Immature natural killer cell (primary cell): ENCODE results near the gene ZMYM4. TPM values are rescaled to one million over a fixed set of nuclear protein-coding genes. Genes with fewer than 3 reads are reported as not detected.

Source experiments
- DNase-seq, 3 donors: peaks; one replicate each; pipeline ENCODE4 v3.0.0; 2022; ENCODE audit warnings: mixed read lengths in 1 of 3
- H3K27ac Mint-ChIP-seq, 6 donors: one replicate each; pipeline ENCODE4 v1.8.0; 2020; ENCODE audit warnings: mixed read lengths in 6 of 6, mild to moderate bottlenecking in 5 of 6, inconsistent platforms in 4 of 6, moderate library complexity in 3 of 6
- H3K27me3 Mint-ChIP-seq, 3 donors: one replicate each; pipeline ENCODE4 v1.8.0; 2020 to 2021; ENCODE audit warnings: low read depth in 3 of 3, mild to moderate bottlenecking in 3 of 3, mixed read lengths in 3 of 3, moderate library complexity in 3 of 3, inconsistent platforms in 1 of 3
- H3K36me3 Mint-ChIP-seq, 3 donors: one replicate each; pipeline ENCODE4 v1.8.0; 2020; ENCODE audit warnings: mixed read lengths in 3 of 3, inconsistent platforms in 2 of 3, mild to moderate bottlenecking in 2 of 3
- H3K4me1 Mint-ChIP-seq, 2 donors: one replicate each; pipeline ENCODE4 v1.8.0; 2020; ENCODE audit warnings: inconsistent platforms in 2 of 2, mild to moderate bottlenecking in 2 of 2, mixed read lengths in 2 of 2, moderate library complexity in 1 of 2
- H3K4me3 Mint-ChIP-seq, 5 donors: one replicate each; pipeline ENCODE4 v1.8.0; 2020; ENCODE audit warnings: mild to moderate bottlenecking in 5 of 5, mixed read lengths in 5 of 5, inconsistent platforms in 3 of 5, moderate library complexity in 3 of 5
- H3K9me3 Mint-ChIP-seq, 6 donors: one replicate each; pipeline ENCODE4 v1.8.0; 2020; ENCODE audit warnings: mild to moderate bottlenecking in 6 of 6, mixed read lengths in 6 of 6, inconsistent platforms in 4 of 6, moderate library complexity in 3 of 6
- polyA plus RNA-seq, 3 donors: library from polyadenylated mRNA; unstranded; fragments of 300-500 nt; fragmentation: Illumina TruSeq; gene quantifications; one replicate each; pipeline ENCODE4 v1.2.3, GENCODE V29; 2021

ZMYM4 gene
- polyA plus RNA-seq, 3 donors from 2014 or later, result 18.3 to 38.6 (median 30.6) TPM

DNA sequence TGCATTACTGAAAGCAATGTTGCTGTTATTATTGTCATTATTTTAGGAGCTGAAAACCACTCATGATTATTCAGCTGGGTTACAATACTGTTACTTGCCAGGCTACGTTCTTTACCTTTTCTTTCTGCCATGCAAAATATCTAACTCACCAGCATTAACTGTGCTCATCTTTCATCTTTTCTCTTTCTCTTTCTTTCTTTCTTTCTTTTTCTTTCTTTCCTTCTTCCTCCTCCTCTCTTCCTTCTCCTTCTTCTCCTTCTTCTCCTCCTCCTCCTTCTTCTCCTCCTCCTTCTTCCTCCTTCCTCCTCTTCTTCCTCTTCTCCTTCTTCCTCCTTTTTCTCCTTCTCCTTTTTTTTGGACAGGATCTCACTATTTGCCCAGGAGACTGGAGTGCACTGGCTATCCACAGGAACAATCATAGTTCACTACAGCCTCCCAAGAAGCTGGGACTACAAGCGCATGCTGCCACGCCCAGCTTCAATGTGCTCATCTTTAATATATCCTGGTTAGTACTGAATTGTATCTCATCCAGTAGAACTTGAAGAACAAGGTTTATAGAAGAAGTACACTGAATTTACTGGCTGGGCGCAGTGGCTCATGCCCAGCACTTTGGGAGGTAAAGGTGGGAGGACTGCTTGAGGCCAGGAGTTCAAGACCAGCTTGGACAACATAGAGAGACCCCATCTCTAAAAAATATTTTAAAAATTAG lies 6.9 kb upstream of the ZMYM4 start:
- Mint-ChIP-seq H3K9me3 (peaks cover 0 to 2% (median 0%) of the 10 kb centered on the region in 6 donors), H3K27ac (no peak overlapping the region), H3K4me1 (peaks cover 0 to 6% of the 10 kb centered on the region in 2 donors), H3K27me3 (peaks cover 0 to 7% (median 0%) of the 10 kb centered on the region in 3 donors), H3K4me3 (no peak overlapping the region), H3K36me3 (no peaks in the 10 kb centered on the region)
- DNase-seq, result no peak

DNA sequence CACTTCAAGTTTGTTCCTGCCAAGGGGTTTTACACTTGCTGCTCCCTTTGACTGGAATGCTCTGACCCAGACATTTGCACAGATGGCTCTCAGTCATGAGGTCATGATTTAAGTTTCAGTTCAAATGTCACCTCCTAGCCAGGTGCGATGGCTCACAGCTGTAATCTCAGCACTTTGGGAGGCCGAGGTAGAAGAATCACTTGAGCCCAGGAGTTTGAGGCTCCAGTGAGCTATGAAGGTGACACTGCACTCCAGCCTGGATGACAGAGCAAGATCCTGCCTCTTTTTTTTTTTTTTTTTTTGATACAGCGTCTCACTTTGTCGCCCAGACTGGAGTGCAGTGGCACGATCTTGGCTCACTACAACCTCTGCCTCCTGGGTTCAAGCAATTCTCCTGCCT lies 4.5 kb upstream of the ZMYM4 start:
- Mint-ChIP-seq H3K4me3 (no peak overlapping the region), H3K27me3 (peaks cover 2 to 12% (median 3%) of the 10 kb centered on the region in 3 donors), H3K4me1 (peaks cover 7 to 14% of the 10 kb centered on the region in 2 donors), H3K9me3 (peaks cover 0 to 2% (median 0%) of the 10 kb centered on the region in 6 donors), H3K27ac (no peak overlapping the region), H3K36me3 (no peaks in the 10 kb centered on the region)
- no peak for DNase-seq

DNA sequence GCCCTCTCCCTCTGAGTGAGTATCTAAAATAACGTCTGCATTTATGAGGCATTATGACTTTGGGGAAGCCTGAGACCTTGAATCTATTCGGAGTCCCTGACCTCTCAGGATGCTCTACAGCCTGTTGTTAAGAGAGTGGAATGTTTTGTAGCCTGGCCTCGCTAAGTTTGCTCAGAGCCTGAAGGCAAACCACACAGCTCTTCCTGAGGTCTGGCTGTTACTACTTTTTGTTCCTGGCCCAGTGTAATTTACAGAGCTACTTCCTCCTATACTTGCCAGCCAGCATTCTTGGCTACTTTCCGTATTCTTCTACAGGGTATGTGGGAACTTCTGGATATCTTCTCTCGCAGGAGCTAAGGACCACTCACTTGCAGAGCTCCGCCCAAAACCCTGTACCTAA lies 3.6 kb upstream of the ZMYM4 start:
- peak overlapping the region in 1 of 6 donors; percentile 15 for H3K27ac Mint-ChIP-seq

DNA sequence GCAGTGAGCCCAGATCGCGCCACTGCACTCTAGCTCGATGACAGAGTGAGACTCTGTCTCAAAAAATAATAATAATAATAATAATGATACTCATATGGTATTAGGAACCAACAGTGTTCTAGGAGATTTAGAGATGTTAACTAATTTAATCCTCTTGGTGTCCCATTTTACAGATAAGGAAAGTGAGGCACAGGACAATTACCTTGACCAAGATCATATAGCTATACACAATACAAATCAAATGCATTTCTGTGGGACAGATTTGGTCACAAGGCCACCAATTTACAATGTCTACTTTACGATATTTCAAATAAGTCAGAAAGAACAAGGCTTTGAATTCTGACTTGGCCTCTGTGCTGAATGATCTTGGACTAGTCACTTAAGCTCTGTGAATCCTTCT lies 2.2 kb upstream of the ZMYM4 start:
- no peaks in the 10 kb centered on the region for H3K36me3 Mint-ChIP-seq

More for the DNA sequence above, 3.6 kb upstream of the ZMYM4 start:
- Mint-ChIP-seq H3K27me3 (peaks cover 2 to 16% (median 3%) of the 10 kb centered on the region in 3 donors), H3K4me3 (no peak overlapping the region), H3K9me3 (peaks cover 0 to 2% (median 0%) of the 10 kb centered on the region in 6 donors), H3K4me1 (peaks cover 14 to 21% of the 10 kb centered on the region in 2 donors), H3K36me3 (no peaks in the 10 kb centered on the region)
- DNase-seq, result no peak

DNA sequence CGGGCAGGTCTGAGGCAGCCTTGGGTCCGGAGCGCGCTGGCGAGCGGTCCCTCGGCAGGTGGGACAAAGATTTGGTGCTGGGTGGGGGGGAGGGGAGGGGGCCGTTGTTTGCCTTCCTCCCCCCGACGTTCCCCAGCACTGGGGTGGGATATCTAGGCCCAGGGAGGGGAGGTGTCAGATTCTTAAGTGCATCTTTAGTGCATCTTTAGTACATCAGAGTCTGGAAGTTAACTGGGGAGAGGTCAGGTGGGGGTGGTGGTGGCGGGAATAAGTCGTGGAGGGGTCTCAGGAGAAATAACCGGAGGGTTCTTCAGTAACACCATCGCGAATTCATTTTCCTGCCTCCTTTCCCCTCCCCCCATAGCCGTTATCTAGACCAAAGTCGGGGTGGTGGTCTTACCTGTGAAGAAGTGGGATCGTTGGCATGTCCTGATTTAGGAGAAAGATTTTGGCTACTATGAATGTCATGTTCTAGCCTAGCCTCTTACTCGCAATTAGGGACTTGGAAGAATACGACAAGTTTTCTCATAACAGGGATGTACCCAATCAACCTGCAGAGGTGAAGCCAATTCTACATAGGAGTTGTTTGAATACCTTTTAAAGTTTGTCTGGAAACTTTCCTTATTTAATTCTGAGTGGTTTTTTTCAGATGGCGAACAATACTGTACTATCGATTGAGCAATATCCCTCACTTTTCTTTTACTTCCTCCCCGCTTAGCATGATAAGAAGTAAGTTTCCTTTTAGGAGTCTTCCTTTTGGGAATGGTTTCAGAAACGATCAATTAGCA lies 886 bp downstream of the ZMYM4 start:
- peaks cover 31 to 41% of the 10 kb centered on the region in 2 donors for H3K4me1 Mint-ChIP-seq
- peak overlapping the region; percentile 34 to 88 (median 72) for H3K27ac Mint-ChIP-seq
- peaks cover 0 to 2% (median 0%) of the 10 kb centered on the region in 6 donors for H3K9me3 Mint-ChIP-seq
- no peaks in the 10 kb centered on the region for H3K36me3 Mint-ChIP-seq
- peak in 1 of 3 donors; percentile 10 for DNase-seq
- H3K27me3 Mint-ChIP-seq, result peaks cover 2 to 15% (median 3%) of the 10 kb centered on the region in 3 donors
- H3K4me3 Mint-ChIP-seq, result peak overlapping the region; percentile 79 to 89 (median 87)

More for the DNA sequence above, 2.2 kb upstream of the ZMYM4 start:
- H3K4me1 Mint-ChIP-seq, result peaks cover 23 to 35% of the 10 kb centered on the region in 2 donors
- no peak for DNase-seq
- H3K4me3 Mint-ChIP-seq, result no peak overlapping the region
- H3K9me3 Mint-ChIP-seq, result peaks cover 0 to 2% (median 0%) of the 10 kb centered on the region in 6 donors
- peaks cover 2 to 16% (median 3%) of the 10 kb centered on the region in 3 donors for H3K27me3 Mint-ChIP-seq
- no peak overlapping the region for H3K27ac Mint-ChIP-seq

DNA sequence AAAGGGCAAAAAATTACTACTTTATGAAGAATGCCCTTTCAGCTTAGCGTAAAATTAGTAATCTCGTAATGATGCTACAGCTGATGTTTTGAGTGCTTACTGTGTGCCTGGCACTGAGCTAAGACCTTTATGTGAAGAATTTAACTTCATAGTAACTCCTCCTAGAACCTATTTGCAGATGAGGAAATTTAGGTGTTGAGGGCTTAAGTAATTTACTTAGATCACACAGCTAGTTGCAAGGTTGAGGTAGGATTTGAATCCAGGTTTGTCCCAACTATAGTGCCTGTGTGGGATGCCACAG lies 1.4 kb downstream of the ZMYM4 start:
- Mint-ChIP-seq H3K36me3 (no peaks in the 10 kb centered on the region), H3K4me1 (peaks cover 31 to 37% of the 10 kb centered on the region in 2 donors), H3K27me3 (peaks cover 2 to 12% (median 3%) of the 10 kb centered on the region in 3 donors), H3K4me3 (peak overlapping the region; percentile 79 to 89 (median 87)), H3K9me3 (peaks cover 0 to 2% (median 0%) of the 10 kb centered on the region in 6 donors), H3K27ac (peak overlapping the region in 5 of 6 donors; percentile 66 to 88 (median 75))
- no peak for DNase-seq

DNA sequence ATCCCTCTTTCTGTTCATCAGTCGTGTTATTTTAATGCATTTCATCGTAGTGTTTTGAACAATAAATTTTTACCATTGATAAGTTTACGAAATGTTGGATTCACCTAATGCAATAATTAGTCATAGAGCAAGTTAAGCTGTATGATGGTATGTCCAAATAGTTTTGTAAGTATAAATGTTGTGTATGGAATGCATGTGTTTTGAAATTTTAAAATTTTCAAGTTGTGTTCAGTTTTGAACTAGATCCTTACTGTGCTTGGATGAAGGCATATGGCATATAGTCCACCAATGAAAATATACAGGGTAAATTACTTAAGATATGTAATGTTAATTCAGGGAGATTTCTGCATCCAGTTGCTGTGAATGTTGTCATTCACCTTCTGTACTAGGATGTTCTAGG lies 2.3 kb downstream of the ZMYM4 start:
- no peak for DNase-seq

DNA sequence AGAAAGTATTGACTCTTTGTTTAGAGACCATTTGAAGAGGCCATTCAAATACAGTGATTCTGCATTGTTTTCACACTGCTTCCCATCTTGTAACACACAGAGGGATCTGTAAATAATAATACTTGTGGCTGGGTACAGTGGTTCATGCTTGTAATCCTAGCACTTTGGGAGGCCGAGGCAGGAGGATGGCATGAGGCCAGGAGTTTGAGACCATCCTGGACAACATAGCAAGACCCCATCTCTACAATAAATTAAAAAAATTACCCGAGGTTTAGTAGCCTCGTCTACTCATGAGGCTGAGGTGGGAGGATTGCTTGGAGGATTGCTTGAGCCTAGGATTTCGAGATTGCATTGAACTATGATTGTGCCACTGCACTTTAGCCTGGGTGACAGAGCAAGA lies 5.7 kb downstream of the ZMYM4 start:
- Mint-ChIP-seq H3K4me1 (peaks cover 26 to 40% of the 10 kb centered on the region in 2 donors), H3K27ac (no peak overlapping the region), H3K4me3 (no peak overlapping the region), H3K27me3 (peaks cover 0 to 4% (median 0%) of the 10 kb centered on the region in 3 donors), H3K9me3 (no peaks in the 10 kb centered on the region), H3K36me3 (peaks cover 0 to 4% (median 0%) of the 10 kb centered on the region in 3 donors)
- DNase-seq, result no peak

More for the DNA sequence above, 2.3 kb downstream of the ZMYM4 start:
- Mint-ChIP-seq H3K27ac (peak overlapping the region in 1 of 6 donors; percentile 74), H3K27me3 (peaks cover 2 to 9% (median 3%) of the 10 kb centered on the region in 3 donors), H3K4me3 (peak overlapping the region; percentile 22 to 71 (median 49)), H3K9me3 (no peaks in the 10 kb centered on the region), H3K4me1 (peaks cover 31 to 36% of the 10 kb centered on the region in 2 donors), H3K36me3 (no peaks in the 10 kb centered on the region)

DNA sequence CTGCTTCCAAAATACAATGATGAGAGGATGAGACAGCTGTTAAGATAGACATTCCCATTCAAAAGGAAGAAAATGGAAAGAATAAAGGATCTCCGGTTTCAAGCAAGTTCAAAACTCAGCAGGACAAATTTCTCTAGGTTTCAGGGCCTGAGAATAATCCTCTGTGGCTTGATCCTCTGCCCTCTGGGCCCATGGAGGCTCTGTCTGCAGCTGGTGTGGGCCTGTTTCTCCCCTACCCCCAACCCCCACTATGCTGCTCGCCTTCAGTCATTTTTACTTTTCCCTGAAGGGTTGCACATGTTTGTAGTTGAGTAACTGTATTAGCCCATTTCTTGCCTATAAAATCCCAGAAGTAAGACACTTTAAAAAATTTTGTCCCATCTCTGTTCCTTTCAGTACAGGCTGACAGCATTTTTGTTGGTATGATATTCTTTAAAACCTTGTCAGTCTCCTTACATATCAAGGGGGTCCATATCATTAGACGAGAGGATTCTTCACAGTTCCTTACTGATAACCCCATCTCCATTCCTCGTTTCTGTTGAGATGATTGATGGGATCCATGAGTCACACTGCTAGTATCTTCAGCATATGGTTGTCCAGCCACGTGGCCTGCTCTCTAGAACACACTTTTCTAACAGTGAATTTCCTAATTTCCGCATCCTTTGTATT lies 10.5 kb downstream of the ZMYM4 start:
- peaks cover 0 to 14% (median 11%) of the 10 kb centered on the region in 3 donors for H3K36me3 Mint-ChIP-seq
- no peaks in the 10 kb centered on the region for H3K27me3 Mint-ChIP-seq
- H3K9me3 Mint-ChIP-seq, result no peaks in the 10 kb centered on the region
- DNase-seq, result no peak
- no peak overlapping the region for H3K27ac Mint-ChIP-seq
- H3K4me3 Mint-ChIP-seq, result no peak overlapping the region
- peaks cover 5 to 20% of the 10 kb centered on the region in 2 donors for H3K4me1 Mint-ChIP-seq

DNA sequence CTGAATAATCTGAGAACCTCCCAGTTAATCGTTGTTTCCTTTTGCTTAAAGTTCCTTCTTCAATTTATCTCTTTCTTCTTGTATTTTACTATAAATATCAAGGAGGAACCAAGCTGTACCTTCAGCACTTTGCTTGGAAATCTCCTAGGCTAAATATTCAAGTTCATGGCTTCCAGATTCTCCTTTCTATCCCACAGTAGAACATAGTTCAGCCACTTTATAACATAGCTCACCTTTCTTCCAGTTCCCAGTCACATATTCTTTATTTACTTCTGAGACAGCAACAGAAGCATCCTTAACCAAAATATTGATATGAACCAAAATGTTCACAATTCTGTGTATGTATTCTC lies 11.0 kb downstream of the ZMYM4 start:
- Mint-ChIP-seq H3K27ac (peak overlapping the region in 1 of 6 donors; percentile 66), H3K36me3 (peaks cover 0 to 14% (median 12%) of the 10 kb centered on the region in 3 donors), H3K4me1 (peaks cover 8 to 20% of the 10 kb centered on the region in 2 donors), H3K9me3 (no peaks in the 10 kb centered on the region), H3K4me3 (no peak overlapping the region), H3K27me3 (no peaks in the 10 kb centered on the region)
- DNase-seq, result no peak

DNA sequence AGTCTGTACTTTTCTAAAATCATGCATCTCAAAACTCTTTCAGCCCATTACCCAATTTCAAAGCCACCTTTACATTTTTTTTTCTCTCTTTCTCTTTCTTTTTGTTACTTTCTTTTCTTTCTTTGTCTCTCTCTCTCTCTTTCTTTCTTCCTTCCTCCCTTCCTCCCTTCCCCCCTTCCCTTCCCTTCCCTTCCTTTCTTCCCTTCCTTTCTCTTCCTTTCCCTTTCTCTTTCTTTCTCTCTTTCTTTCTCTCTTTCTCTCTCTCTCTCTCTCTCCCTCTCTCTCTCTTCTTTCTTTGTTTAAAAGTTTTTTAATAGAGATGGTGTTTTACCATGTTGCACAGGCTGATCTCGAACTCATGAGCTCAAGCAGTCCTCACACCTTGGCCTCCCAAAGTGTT lies 11.5 kb downstream of the ZMYM4 start:
- no peak for DNase-seq
- no peaks in the 10 kb centered on the region for H3K9me3 Mint-ChIP-seq
- H3K36me3 Mint-ChIP-seq, result peaks cover 0 to 17% (median 15%) of the 10 kb centered on the region in 3 donors
- no peak overlapping the region for H3K4me3 Mint-ChIP-seq
- no peaks in the 10 kb centered on the region for H3K27me3 Mint-ChIP-seq
- H3K27ac Mint-ChIP-seq, result peak overlapping the region in 1 of 6 donors; percentile 66
- H3K4me1 Mint-ChIP-seq, result peaks cover 9 to 20% of the 10 kb centered on the region in 2 donors

DNA sequence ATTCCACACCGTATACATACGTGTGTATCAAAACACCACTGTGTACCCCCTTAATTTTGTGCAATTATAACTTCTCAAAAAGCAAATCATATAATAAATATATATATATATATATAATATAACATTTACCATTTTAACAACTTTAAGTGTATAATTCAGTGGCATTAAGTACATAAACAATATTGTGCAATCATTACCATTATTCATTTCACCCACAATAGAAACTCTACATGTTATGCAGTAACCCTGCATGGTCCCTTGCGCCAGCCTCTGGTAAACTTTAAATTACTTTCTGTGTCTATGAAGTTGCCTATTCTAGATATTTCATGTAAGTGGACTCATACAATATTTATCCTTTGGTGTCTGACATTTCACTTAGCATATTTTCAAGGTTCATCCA lies 13.1 kb downstream of the ZMYM4 start:
- peaks cover 0 to 18% (median 17%) of the 10 kb centered on the region in 3 donors for H3K36me3 Mint-ChIP-seq
- H3K27me3 Mint-ChIP-seq, result no peaks in the 10 kb centered on the region
- DNase-seq, result no peak
- H3K4me1 Mint-ChIP-seq, result peaks cover 16 to 22% of the 10 kb centered on the region in 2 donors
- no peaks in the 10 kb centered on the region for H3K9me3 Mint-ChIP-seq
- H3K27ac Mint-ChIP-seq, result no peak overlapping the region
- H3K4me3 Mint-ChIP-seq, result no peak overlapping the region

DNA sequence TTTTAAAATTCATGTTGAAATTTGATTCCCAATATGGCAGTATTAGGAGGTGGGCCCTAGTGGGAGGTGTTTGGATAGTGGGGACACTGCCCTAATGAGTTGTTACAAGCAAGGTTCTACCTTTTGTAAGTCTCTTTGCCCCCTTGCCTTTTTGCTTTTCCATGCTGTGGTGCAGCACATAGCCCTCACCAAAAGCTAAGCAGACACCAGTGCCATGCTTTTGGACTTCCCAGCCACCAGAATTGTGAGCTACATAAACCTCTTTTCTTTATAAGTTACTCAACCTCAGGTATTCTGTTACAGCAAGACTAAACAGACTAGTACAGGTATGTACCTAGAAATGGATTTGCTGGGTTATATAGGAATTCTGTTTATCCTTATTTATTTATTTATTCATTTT lies 13.7 kb downstream of the ZMYM4 start:
- H3K27ac Mint-ChIP-seq, result no peak overlapping the region
- H3K4me3 Mint-ChIP-seq, result no peak overlapping the region
- no peaks in the 10 kb centered on the region for H3K9me3 Mint-ChIP-seq
- DNase-seq, result no peak
- H3K27me3 Mint-ChIP-seq, result no peaks in the 10 kb centered on the region
- peaks cover 16 to 18% of the 10 kb centered on the region in 2 donors for H3K4me1 Mint-ChIP-seq
- H3K36me3 Mint-ChIP-seq, result peaks cover 0 to 22% (median 17%) of the 10 kb centered on the region in 3 donors
